Muscle of back (tissue), 11 donors: ENCODE measurements around the gene NTN1. TPM values are rescaled to one million over a fixed set of nuclear protein-coding genes. Genes with fewer than 3 reads are reported as not detected.

ENCODE experiments used
- DNase-seq, 3 donors: peaks; one replicate each; pipeline versions ENCODE4 v3.0.0 to v3.0.0-alpha.2; 2013
- polyA plus RNA-seq, 10 donors: library from polyadenylated mRNA; unstranded; fragments of 120-200 nt; gene quantifications; one replicate each; pipeline ENCODE4 v1.2.1, GENCODE V29; 2013; ENCODE audit not compliant: insufficient read length in 10 of 10

Gene NTN1
- polyA plus RNA-seq, 10 donors = 5.7 to 25.1 (median 9.6) TPM

GRCh38 chr17:9271989-9272388 is 250.7 kb downstream of the NTN1 start:
- DNase-seq = peak in 1 of 3 donors; percentile 65

GRCh38 chr17:9272501-9273200 is 251.3 kb downstream of the NTN1 start:
- DNase-seq = peak; percentile 48 to 81 (median 57)

- DNase-seq = peak; percentile 38 to 85 (median 54)
Observed at GRCh38 chr17:9273428-9274391, 252.4 kb downstream of the NTN1 start.

- DNase-seq = no peak
Observed at GRCh38 chr17:9274973-9275372, 253.7 kb downstream of the NTN1 start.

GRCh38 chr17:9279893-9280292 is 258.6 kb downstream of the NTN1 start:
- no peak for DNase-seq

GRCh38 chr17:9283909-9284308 is 262.6 kb downstream of the NTN1 start:
- no peak for DNase-seq

- DNase-seq = no peak
Observed at GRCh38 chr17:9284884-9285283, 263.6 kb downstream of the NTN1 start.

- peak in 1 of 3 donors; percentile 36 for DNase-seq
Observed at GRCh38 chr17:9285602-9286427, 264.5 kb downstream of the NTN1 start.

GRCh38 chr17:9286434-9286833 is 265.1 kb downstream of the NTN1 start:
- DNase-seq = no peak

- no peak for DNase-seq
Observed at GRCh38 chr17:9287306-9287705, 266.0 kb downstream of the NTN1 start.

- no peak for DNase-seq
Observed at GRCh38 chr17:9290226-9290613, 268.9 kb downstream of the NTN1 start.

GRCh38 chr17:9291912-9292560 is 270.7 kb downstream of the NTN1 start:
- peak in 1 of 3 donors; percentile 44 for DNase-seq

- DNase-seq = no peak
Observed at GRCh38 chr17:9292561-9292941, 271.2 kb downstream of the NTN1 start.

Other genes starting within 250 kb of the NTN1 start
- under 1 TPM; 0.13 to 0.94 (median 0.30) TPM for gene MFSD6L, start 222.1 kb upstream of the NTN1 start, polyA plus RNA-seq
- gene PIK3R6, start 153.8 kb upstream of the NTN1 start, polyA plus RNA-seq = 1 to 10 TPM; 2.8 to 7.9 (median 4.7) TPM
- gene PIK3R5, start 55.8 kb upstream of the NTN1 start, polyA plus RNA-seq = 1 to 10 TPM in 8 of 10 donors, under 1 TPM in 2; 0.79 to 5.2 (median 1.6) TPM